Measurements from ENCODE around the gene TSPAN14.

TSPAN14 gene

GRCh38 chr10:80579181-80579763 lies 125.2 kb downstream of the TSPAN14 start:
- Histone ChIP-seq H3K36me3 (ENCODE audit: insufficient read depth, low read length) (no peaks in the 10 kb centered on the region), H3K9ac (ENCODE audit: low read depth, low read length, poor library complexity, severe bottlenecking) (no peak overlapping the region), H4K20me1 (ENCODE audit: insufficient read depth, low read length, poor library complexity, severe bottlenecking) (no peaks in the 10 kb centered on the region), H3K4me1 (ENCODE audit: insufficient read depth, low read length, poor library complexity, severe bottlenecking) (peaks cover 23% of the 10 kb centered on the region), H3K4me3 (ENCODE audit: low read length, poor library complexity, severe bottlenecking) (no peak overlapping the region), H2AFZ (ENCODE audit: low read length) (peak overlapping the region; percentile 77), H3K27me3 (ENCODE audit: insufficient read depth, low read length, poor library complexity, severe bottlenecking) (no peaks in the 10 kb centered on the region), H3K9me3 (ENCODE audit: insufficient read depth, low read depth, low read length) (no peaks in the 10 kb centered on the region), H3K4me2 (ENCODE audit: low read depth, low read length, poor library complexity, severe bottlenecking) (peak overlapping the region; percentile 28), H3K79me2 (ENCODE audit: insufficient read depth, low read length) (no peaks in the 10 kb centered on the region), H3K9me2 (replicated peaks; ENCODE audit: low read depth, low read length) (no peaks in the 10 kb centered on the region), H3F3A (ENCODE audit: low read depth) (no peaks in the 10 kb centered on the region)
- TF ChIP-seq EZH2phosphoT487 (IDR thresholded peaks at IDR 0.05; ENCODE audit: borderline replicate concordance) (no peak), CTCF (conservative IDR thresholded peaks at IDR 0.05; ENCODE audit: low read length) (no peak)

- Histone ChIP-seq H4K20me1 (ENCODE audit: insufficient read depth, low read length, poor library complexity, severe bottlenecking) (no peaks in the 10 kb centered on the region), H3K9me2 (replicated peaks; ENCODE audit: low read depth, low read length) (no peaks in the 10 kb centered on the region), H3K4me1 (ENCODE audit: insufficient read depth, low read length, poor library complexity, severe bottlenecking) (peaks cover 23% of the 10 kb centered on the region), H3K79me2 (ENCODE audit: insufficient read depth, low read length) (no peaks in the 10 kb centered on the region), H3F3A (ENCODE audit: low read depth) (no peaks in the 10 kb centered on the region), H3K9me3 (ENCODE audit: insufficient read depth, low read depth, low read length) (no peaks in the 10 kb centered on the region), H3K9ac (ENCODE audit: low read depth, low read length, poor library complexity, severe bottlenecking) (no peak overlapping the region), H2AFZ (ENCODE audit: low read length) (peak overlapping the region; percentile 77; the same call in 1 of the 2 replicates), H3K36me3 (ENCODE audit: insufficient read depth, low read length) (no peaks in the 10 kb centered on the region), H3K4me2 (ENCODE audit: low read depth, low read length, poor library complexity, severe bottlenecking) (no peak overlapping the region), H3K4me3 (ENCODE audit: low read length, poor library complexity, severe bottlenecking) (no peak overlapping the region), H3K27me3 (ENCODE audit: insufficient read depth, low read length, poor library complexity, severe bottlenecking) (no peaks in the 10 kb centered on the region)
- TF ChIP-seq CTCF (conservative IDR thresholded peaks at IDR 0.05; ENCODE audit: low read length) (no peak), EZH2phosphoT487 (IDR thresholded peaks at IDR 0.05; ENCODE audit: borderline replicate concordance) (no peak)
These were observed 125.9 kb downstream of the TSPAN14 start for GRCh38 chr10:80579849-80580637.

- no peak overlapping the region for H2AFZ ChIP-seq (ENCODE audit: low read length)
- no peaks in the 10 kb centered on the region for H3F3A ChIP-seq (ENCODE audit: low read depth)
- no peaks in the 10 kb centered on the region for H3K27me3 ChIP-seq (ENCODE audit: insufficient read depth, low read length, poor library complexity, severe bottlenecking)
- no peaks in the 10 kb centered on the region for H3K79me2 ChIP-seq (ENCODE audit: insufficient read depth, low read length)
- no peak overlapping the region for H3K9ac ChIP-seq (ENCODE audit: low read depth, low read length, poor library complexity, severe bottlenecking)
- H3K4me1 ChIP-seq (ENCODE audit: insufficient read depth, low read length, poor library complexity, severe bottlenecking) = peaks cover 23% of the 10 kb centered on the region
- H4K20me1 ChIP-seq (ENCODE audit: insufficient read depth, low read length, poor library complexity, severe bottlenecking) = no peaks in the 10 kb centered on the region
- H3K9me3 ChIP-seq (ENCODE audit: insufficient read depth, low read depth, low read length) = no peaks in the 10 kb centered on the region
- no peak for TF ChIP-seq CTCF (conservative IDR thresholded peaks at IDR 0.05; ENCODE audit: low read length)
- H3K4me3 ChIP-seq (ENCODE audit: low read length, poor library complexity, severe bottlenecking) = no peak overlapping the region
- H3K4me2 ChIP-seq (ENCODE audit: low read depth, low read length, poor library complexity, severe bottlenecking) = no peak overlapping the region
- H3K9me2 ChIP-seq (replicated peaks; ENCODE audit: low read depth, low read length) = no peaks in the 10 kb centered on the region
- H3K36me3 ChIP-seq (ENCODE audit: insufficient read depth, low read length) = no peaks in the 10 kb centered on the region
These were observed 126.7 kb downstream of the TSPAN14 start for GRCh38 chr10:80580638-80581468.
